ENCODE measurements around the gene GPR50.

The GPR50 gene

DNA sequence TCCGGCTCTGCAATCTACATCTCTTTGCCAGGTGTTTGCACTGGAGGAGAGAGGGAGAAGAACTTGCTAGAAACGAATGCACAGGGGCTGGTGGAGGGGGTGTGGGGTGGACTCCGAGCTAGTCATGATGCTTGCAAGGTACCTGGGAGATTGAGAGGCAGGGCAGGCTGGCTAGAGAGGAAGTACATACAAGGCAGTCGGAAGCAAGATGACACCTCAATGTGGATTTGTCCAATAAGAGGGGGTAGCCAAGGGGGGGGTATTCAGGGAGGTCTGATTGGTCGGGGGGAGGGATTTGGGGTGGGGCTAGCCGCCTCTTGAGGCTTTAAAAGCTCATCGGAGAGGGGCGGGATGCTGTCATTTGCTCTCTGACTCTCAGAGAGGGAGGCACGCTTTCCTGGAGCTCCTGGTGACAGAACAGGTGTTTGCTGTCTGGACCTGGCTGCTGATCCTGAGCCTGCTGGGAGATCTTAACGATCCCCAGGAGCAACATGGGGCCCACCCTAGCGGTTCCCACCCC, at the start of gene GPR50:
TSS of gene GPR50 (plus strand) at position 354 of the 520 bp plus-strand sequence. CDS start at position 492, 138 bp downstream.
- DNase-seq (ENCODE audit: low read depth, low spot score), result no peak

DNA sequence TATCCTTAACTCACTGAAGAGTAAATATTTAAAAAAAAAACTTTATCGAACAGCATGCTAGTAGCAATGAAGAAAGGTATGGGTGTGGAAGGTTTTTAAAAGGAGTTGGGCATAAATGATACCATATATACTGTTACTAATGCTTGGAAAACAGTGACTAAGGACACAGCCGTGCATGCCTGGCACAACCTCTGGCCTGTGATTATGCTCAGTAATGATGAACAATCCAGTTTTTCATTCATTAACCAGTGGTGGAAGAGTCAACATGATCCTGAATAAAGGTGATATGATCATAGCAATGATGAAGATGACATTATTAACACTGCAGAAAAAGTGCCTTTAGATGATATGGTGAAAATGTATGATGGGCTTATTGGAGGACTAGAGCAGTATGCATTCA, 43.9 kb upstream of the GPR50 start:
- no peak for DNase-seq (ENCODE audit: low read depth, low spot score)

DNA sequence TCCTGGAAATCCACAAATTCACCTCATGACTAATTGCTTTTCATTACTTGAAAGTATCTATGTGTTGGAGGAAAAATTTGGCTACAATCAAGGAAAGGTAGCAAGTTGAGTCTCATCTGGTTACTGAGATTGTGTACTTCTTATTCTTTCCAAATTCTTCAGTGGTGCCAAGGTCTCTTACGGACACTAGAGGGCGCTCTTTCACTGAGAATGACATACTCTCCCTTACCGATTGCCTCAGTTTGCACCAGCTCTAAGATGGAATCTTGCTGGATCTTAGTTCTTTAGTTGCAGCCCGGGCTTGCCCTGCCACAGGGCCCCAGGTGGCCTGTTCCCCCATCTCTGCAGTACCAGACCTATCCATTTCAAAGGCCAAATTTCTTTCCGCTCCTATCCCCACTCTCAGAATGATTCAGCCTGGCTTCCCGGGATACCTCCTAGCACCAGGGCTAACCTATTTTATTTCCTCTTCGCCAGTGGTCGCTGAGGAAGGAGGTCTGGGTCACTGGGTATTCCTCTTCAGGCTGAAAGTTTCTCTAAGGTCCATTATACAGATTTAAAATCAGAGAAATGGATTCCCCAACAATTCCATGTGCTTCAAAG, 24.6 kb upstream of the GPR50 start:
- DNase-seq (ENCODE audit: low read depth, low spot score), result no peak

DNA sequence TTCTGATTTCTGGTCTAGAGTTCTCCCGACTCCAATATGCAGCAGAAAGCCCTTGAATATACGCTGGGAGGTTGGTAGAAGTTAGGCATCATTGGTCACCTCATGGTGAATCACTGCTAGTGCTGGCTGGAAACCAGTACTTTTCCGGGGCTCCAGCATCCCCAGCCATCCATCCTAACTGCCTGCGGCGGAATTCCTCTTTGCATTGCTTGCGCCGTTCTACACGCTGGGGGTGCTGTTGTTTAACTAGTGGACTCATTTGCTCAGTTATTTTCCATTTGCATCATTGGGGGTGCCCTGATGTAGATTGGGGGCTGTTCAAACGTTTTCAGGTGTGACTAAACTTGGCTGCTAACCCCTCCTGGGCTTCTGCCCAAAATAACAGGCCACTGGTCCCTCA, 23.3 kb upstream of the GPR50 start:
- DNase-seq (ENCODE audit: low read depth, low spot score), result no peak

DNA sequence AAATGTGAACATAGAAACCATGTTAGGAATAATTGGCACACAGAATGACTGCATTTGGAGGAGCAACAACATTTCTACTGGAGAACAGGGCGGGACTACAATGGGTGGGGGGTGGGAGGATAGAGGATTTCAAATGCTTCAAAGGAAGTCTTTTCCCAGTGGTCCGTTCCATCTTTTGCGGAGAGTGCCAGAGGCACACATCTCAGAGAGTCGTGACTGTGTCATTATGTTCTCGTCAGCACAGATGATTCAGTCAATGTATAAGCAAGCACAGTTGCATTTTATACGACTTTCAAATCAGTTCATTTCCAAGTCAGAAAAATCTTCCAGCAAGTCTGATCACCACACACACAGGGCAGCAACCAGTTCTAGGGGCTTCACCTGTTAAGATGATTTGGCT, 22.7 kb upstream of the GPR50 start:
- no peak for DNase-seq (ENCODE audit: low read depth, low spot score)

DNA sequence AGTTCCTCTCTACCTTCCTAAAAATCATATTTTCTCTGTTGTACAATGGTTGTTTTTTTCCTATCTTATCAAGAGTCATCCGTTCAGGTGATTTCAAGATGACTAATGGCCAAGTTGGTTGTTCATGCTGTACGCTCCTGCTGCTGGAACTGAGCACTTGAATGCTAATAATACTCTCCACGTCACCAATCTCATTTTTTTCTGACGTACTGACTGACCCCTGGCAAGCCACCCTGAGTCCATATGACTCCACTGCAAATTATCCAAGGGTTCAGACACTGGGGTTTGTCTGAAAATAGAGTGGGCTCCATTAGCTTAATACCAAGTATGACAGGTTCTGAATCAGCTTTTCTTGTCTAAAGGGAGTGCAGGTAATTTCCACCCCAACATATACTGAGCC, 21.1 kb upstream of the GPR50 start:
- DNase-seq (ENCODE audit: low read depth, low spot score), result no peak

DNA sequence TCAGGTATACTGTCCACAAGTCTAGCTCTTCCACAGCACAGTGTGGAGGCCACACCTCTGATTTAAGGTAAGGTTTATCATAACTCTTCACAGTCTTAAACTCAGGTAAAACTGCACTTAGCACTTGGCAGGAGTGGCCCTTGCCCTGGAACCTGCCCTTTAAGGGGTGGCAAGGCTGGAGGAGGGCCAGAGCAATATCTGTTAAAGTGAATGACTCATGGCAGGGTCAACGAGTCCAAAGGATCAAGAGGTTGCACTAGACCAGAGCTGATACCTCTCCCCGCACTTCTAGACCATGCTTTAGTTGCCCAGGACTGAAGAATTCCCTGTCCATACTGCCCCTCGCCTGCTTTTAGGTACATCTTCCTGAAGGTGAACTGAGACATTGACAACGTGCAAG, 14.7 kb upstream of the GPR50 start:
- no peak for DNase-seq (ENCODE audit: low read depth, low spot score)

DNA sequence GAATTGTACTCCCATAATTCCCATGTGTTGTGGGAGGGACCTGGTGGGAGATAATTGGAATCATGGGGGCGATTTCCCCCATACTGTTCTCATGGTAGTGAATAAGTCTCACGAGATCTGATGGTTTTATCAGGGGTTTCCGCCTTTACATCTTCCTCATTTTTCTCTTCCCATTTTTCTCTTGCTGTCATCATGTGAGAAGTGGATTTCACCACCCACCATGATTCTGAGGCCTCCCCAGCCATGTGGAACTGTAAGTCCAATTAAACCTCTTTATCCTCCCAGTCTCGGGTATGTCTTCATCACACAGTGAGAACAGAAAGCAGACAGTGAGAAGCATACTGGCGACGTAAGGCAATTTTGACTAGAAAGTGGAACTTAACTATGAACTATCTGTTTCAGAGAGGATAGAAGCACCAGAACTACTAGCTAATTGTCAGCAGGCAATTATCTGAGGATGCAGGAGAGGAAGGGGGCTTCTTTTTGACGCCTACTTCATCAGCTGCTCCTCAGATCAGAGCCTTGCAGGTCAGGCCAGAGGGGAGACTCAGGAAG, 8.5 kb upstream of the GPR50 start:
- DNase-seq (ENCODE audit: low read depth, low spot score), result no peak

DNA sequence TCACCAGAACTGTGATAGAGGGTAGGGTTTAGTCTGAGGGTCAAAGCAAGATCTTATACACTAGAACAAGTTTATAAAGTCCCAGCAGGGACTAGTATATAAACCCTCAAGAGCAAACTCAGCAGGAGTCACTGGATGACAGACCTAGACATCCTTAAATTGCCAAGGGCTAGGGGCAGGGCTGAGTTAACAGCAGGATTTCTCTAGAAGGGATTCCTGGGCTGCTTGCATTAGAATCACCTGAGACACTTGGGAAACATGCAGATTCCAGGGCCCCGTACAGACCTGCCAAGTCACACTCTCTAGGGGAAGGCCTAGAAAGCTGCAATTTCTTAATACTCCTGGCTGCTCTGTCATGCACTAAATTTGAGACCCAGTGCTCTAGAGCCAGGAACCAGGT, 6.6 kb upstream of the GPR50 start:
- no peak for DNase-seq (ENCODE audit: low read depth, low spot score)

DNA sequence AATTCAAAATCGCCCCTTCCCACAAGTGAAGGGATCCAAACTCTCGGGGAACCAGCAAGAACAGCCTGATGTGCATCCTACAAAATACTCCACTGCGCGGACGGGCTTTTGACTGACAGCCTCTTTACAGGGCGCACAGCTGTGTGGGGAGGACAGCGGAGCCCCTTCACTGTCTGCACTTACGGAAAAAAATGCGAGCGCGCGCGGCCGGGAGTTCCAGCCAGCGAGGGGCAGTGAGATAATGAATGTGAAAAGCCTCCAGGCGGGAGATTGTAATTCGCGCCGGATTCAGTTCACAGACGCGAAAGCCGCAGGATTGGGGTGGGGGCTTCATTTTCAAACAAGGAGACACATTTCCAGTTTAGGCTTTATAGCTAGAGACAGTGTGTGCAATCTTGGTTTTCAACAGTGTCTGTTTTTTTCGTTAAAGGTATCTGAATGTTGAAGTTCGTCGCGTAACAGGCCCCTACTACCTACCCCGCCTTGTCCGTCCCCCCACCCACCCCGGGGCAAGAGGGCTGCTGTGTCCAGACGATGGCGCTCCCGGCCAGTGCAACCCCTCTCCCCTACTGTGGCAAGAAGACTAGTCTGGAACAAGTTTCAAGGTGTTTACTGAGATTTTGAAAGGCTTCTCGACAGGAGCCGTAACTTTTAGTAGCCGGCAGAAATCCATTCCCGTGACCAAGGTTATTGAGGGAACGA, 1.7 kb upstream of the GPR50 start:
- DNase-seq (ENCODE audit: low read depth, low spot score), result no peak

DNA sequence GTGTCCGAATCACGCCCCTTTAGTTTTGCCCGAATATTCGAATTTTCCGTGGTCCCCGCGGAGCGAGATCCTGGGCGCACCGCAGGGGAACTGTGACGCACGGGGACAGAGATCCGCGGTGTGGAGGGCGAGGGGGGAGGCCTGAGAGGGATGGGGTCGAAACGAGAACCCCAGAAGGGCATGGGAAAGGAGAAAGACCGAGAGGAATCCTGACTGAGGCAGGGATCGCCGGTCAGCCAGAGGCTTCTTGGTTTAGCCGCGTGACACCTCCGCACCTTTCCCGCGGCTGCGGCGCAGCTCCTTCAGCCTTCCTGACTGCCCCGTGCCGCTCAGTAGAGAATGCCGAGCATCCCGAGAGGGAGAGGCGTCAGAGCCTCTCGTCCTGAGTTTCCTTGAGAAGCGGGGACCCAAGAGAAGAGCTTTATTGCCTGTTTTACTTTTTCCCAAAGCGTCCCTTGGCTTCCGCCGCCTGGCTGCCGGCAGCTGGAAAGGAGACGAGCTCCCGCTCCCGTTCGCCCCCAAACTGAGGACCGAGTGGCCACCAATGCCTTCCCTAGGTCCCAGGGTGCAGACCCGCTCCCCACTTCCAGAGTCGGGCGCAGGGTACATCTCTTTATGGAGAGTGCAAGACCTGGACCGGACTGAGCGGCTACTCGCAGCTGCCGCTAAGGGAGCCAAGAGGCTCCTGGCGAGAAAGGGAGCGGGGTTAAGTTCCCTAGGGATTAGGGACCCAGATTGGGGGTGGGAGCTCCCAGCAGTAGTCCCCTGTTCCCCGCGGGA, 911 bp upstream of the GPR50 start:
- no peak for DNase-seq (ENCODE audit: low read depth, low spot score)

DNA sequence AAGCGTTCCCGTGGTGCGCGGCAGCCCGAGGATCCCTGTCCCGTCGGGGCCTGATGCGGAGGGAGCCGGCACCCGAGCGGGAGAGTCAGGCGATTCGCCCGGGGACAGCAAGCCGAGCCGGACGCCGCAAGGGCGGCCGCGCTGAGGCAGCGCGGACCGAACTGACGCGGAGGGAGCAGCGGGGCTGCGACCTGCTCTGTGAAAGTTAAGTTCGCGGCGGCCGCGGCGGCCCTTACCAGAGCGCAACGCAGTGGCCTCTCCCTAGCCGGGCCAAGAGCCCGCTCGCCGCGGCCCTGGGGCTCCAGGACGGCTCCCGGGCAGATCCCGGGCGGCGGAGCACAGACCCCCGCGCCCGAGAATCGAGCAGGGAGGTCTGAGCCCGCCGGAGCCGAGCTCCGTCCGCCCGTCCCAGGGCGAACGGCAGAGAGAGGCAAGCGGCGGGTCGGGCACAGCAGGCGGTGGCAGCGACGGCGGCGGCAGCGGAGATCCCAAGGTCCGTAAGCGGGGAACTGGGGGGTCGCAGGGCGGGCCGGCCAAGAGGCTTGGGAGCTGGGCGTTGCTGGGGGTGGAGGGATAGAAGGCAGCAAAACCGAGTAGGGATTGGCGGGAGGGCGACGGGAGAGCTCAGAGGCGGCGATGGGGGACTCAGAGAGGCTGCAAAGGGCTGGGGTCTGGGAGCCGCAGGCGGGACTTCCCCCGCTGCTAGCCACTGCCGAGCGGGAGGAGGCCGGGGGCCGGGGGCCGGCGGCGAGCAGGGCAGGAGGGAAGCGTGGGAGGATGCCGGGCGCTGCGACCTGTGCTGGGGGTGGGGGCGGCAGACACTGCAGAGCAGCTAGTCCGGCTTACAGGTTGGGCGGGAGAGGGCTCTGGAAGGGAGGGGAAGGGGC, 1.0 kb downstream of the GPR50 start:
- no peak for DNase-seq (ENCODE audit: low read depth, low spot score)

DNA sequence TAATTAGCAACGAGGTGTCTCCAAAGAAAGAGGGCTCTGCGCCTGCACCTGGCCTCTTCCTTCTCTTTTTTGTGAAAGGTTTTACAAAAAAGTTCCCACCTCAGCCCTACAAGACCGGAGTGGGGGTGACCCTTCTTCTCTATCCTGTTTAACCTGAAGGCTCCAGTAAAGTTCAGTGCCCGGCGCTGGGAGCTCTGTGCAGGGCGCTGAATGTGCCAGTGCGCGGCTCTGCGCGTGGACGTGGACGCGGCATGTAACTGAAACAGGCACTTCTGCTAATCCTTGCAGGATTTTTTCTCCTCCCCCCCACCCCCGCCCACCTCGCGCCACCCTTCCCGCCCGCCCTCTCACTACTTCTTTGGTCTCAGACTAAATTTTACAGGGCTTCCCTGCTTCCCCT, 2.4 kb downstream of the GPR50 start:
- DNase-seq (ENCODE audit: low read depth, low spot score), result no peak

DNA sequence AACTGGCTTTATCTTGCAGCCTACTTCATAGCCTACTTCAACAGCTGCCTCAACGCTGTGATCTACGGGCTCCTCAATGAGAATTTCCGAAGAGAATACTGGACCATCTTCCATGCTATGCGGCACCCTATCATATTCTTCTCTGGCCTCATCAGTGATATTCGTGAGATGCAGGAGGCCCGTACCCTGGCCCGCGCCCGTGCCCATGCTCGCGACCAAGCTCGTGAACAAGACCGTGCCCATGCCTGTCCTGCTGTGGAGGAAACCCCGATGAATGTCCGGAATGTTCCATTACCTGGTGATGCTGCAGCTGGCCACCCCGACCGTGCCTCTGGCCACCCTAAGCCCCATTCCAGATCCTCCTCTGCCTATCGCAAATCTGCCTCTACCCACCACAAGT, 4.0 kb downstream of the GPR50 start:
- no peak for DNase-seq (ENCODE audit: low read depth, low spot score)

DNA sequence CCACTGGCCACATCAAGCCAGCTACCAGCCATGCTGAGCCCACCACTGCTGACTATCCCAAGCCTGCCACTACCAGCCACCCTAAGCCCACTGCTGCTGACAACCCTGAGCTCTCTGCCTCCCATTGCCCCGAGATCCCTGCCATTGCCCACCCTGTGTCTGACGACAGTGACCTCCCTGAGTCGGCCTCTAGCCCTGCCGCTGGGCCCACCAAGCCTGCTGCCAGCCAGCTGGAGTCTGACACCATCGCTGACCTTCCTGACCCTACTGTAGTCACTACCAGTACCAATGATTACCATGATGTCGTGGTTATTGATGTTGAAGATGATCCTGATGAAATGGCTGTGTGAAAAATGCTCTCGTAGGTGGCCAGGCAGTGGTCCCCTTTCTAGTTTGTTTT, 4.7 kb downstream of the GPR50 start:
- no peak for DNase-seq (ENCODE audit: low read depth, low spot score)

DNA sequence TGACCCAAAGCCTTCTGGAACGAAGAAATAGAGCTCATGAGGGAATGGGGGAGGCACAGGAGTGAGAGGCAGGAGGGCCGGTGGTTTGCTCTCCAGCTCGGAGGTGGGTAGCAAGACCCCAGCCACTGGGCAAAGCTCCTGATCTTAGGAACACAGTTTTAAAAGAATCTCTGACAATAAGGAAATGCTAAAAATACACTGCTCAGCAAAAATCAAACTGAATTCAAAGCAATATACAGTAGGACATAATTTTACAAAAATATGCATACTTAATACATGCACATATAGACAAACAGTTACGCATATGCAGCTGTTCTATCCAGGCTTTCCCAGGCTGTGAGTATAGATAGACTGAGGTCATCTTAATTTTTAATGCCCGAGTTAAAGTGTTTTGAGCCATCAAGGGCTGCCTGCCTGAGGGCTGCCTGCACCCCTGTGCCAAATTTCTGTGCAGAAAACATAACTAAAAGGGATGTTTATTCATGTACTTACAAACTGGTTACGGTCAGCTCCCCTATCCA, 6.9 kb downstream of the GPR50 start:
- DNase-seq (ENCODE audit: low read depth, low spot score), result no peak

DNA sequence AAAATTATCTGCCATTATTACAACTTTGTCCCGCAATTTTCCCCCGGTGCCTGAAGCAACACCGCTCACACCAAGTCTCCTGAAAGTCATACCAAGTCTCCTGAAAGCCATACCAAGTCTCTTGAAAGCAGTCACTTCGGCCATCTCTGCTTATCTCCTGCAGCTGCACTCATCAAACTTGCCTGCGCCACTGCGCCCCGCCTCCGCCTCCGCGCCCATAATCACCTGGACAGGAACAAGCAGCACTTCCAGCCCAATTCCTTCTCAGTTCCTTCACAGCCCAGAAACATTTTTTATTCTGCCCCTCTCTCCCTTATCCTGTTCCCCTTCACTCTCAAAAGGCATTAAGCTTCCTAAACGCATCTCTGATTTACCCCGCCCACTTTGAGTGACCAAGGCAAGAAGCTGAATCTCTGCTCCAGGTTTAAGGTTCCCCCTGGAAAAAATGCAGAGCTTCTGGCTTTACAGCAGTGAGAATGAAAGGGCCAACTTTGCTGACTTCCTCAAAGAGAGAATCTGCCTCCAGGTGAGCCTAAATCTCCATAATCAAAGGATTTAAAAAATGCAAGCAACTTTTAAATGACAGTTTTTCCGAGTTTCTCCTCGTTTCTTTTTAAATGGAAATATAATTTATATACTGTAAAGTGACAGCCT, 7.7 kb downstream of the GPR50 start:
- DNase-seq (ENCODE audit: low read depth, low spot score), result no peak

DNA sequence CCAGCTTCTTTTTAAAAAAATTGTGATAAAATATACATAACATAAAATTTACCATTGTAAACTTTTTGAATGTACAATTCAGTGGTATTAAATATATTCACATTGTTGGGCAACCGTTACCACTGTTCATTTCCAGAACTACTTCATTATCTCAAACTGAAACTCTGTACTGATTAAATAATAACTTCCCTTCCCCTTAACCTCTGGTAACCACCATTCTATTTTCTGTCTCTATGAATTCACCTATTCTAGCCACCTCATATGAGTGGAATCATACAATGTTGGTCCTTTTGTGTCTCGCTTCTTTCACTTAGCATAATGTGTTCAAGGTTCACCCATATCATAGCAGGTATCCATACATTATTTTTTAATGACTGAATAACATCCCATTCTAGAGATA, 8.3 kb downstream of the GPR50 start:
- DNase-seq (ENCODE audit: low read depth, low spot score), result no peak

DNA sequence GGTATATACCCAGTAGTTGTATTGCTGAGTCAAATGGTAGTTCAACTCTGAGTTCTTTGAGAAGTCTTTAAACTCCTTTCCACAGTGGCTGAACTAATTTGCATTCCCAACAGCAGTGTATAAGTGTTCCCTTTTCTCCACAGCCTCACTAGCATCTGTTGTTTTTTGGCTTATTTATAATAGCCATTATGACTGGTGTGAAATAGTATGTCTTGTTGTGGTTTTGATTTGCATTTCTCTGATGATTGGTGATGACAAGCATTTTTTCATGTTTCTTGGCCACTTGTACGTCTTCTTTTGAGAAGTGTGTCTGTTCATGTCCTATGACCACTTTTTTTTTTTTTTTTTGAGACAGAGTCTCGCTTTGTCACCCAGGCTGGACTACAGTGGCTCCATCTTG, 30.5 kb downstream of the GPR50 start:
- no peak for DNase-seq (ENCODE audit: low read depth, low spot score)

DNA sequence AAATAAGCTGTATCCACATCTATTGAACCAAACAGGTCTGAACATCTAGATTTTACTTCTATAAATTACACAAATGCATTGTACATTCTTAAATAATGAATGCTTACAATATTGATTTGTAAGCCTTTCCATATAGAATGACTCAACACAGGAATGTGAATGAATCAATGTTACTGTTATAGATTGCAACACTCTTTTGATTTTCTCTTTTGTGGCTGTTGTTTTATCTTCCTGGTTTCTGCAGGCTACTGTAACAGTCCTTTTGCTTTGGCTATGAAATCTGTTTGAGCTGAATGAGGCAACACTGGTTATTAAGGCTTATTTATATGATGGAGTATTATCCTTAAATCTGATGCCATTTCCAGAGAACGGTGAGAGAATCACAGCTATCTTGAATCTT, 49.5 kb downstream of the GPR50 start:
- no peak for DNase-seq (ENCODE audit: low read depth, low spot score)

DNA sequence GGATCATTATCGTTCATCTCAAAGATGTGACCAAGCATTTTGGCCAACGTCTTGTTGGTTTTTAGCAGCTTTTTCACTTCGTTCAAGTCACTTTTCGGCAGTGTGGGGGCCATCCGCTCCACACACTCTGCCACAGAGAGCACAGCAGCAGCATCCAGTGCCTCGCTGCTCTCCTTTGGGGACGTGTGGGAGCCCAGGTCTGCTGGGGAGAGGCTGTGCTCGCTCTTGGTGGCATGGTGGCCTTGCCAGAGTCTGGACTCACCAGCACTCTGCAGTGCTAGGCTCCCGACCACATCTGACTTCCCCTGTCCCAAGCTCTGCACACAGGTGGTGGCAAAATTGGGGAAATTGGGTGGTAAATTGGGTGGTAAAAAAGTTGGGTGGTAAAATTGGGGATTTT, 50.6 kb downstream of the GPR50 start:
- no peak for DNase-seq (ENCODE audit: low read depth, low spot score)
